Ovary (tissue), 3 donors: ENCODE results near the gene MRPS10.

Experiments used
- CTCF ChIP-seq, 3 donors: fragments of 450-650 bp in 2 of 3; fragments of 200-600 bp in 1 of 3; IDR thresholded peaks; one replicate each; pipeline versions ENCODE4 v1.5.1 to v1.8.0; 2016 to 2022; ENCODE audit warnings: antibody characterized with exemption in 3 of 3, mild to moderate bottlenecking in 1 of 3
- POLR2A ChIP-seq: fragments of 450-650 bp; IDR thresholded peaks from one replicate; pipeline ENCODE4 v1.6.1; 2017; ENCODE audit warnings: antibody characterized with exemption, mild to moderate bottlenecking, moderate library complexity
- donor health status: DM: no; HTN: no; CAD: no.

GRCh38 chr6:42162384-42162783 lies 55.3 kb downstream of the MRPS10 start:
- TF ChIP-seq CTCF (IDR thresholded peaks at IDR 0.05) (no peak), POLR2A (no peak)
